Measurements from ENCODE around the gene RPS26.
"Not testable (repeated sequence)": the region's sequence is repeated elsewhere in the genome, so short reads cannot be mapped to it uniquely, and the experiment has no call there.

The RPS26 gene

DNA sequence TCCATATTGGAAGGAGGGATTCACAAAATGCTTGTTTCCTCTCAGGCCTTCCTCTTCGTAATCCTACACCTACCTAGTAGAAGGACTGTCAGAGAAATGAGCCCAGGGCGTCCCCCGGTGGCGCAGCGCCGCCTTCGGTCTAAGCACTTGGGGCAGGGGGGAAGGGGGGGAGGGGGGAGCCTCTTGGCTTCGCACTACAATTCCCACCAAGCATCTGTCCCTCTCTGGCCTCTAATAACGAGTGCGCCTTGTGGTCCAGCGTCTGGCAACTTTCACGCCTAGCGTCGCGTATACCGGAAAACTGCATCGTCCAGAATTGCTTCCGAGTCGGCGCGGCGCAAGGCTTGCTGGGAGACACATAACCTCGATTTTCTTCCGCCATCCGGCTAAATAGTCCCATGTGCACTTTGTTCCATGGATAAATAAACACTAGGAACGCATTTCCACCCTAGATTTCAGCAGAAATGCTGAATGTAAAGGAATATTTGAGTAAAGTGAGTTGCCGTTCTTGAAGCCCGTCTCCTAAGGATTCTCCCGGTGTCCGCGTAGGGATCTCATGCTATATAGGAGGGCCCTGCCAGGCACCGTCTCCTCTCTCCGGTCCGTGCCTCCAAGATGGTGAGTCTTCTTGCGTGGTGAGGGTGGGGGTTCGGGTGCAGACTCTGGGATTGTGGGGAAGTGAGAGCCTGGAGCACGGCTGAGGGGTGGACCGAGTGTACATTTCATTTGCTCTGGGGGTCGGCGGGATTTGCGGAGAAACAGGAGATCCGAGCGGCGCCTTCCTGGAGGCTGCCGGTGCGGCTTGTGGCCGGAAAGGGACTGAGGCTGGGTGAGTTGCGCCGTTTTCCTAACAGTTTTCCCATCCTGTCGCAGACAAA lies at the start of gene RPS26:
TSS of gene RPS26 (plus strand) at position 367 of the 878 bp plus-strand sequence. CDS start at position 616, 249 bp downstream.
- FAIRE-seq, result peak; percentile 84

DNA sequence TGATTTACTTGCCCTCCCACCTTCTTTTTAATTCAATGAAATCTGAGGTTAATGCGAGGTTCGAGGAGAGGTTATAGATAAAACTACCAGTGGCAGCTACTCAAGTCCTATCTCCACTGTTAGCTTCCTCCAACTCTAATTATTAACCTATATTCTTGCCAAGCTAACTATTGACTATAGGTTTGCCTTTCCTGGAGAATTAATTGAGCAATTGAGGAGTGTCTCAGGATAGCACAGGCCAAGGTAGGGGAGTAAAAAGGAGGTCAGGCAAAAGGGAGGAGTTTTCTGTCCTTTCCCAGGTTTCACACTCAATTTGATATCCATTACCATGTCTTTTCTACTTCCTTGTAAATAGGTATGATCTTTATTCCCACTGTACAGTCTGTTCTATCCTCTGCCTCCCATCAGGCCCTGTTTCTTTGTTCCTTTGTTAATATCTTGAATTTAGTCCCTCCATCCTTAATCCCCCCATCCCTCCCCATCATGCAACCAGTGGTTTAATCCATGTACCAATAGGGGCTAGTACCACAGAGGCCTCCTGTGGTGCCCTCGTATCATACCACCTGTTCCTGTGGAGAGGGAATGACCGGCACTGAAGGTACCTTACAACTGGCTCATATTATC lies 48.4 kb upstream of the RPS26 start:
- no peak for FAIRE-seq

DNA sequence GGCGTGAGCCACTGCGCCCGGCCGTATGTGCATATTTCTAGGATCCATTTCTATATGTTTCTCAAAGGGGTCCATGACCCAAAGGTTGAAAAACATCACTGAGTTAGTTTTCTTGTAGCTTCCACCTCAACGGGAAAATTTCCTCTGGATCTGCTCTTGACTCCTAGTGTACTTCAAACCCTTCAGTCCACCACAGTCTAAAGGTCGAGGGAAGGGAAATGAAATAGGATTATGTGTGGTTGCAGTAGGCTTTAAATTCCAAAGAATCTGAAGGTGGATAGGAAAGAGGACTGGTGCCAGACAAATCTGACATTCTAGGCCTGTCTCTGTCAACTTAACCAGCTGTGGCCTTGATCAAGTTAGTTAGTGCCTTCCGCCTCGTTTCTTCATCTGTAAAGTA lies 46.4 kb upstream of the RPS26 start:
- FAIRE-seq, result no peak

DNA sequence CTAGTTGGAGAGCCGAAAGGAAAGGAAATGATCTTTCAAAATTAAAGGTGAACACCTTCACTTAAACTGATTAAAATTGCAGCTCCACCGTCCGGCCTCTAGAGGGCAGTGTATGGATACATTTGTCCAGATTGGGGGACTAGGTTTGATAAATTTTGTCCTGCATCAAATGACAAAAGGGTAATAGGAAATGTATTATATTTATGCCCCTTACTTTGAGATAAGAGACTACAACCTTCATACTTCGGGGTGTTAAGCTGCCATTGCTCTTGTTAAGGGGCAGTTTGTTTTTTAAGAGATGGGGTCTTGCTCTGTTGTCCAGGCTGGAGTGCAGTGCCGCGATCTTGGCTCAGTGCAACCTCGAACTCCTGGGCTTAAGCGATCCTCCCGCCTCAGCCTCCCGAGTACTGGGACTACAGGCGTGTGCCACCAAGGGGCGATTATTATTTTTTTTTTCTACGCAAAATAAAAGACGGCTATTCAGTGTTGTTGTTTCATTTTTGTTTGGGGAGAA lies 45.5 kb upstream of the RPS26 start:
- peak; percentile 92 for FAIRE-seq

DNA sequence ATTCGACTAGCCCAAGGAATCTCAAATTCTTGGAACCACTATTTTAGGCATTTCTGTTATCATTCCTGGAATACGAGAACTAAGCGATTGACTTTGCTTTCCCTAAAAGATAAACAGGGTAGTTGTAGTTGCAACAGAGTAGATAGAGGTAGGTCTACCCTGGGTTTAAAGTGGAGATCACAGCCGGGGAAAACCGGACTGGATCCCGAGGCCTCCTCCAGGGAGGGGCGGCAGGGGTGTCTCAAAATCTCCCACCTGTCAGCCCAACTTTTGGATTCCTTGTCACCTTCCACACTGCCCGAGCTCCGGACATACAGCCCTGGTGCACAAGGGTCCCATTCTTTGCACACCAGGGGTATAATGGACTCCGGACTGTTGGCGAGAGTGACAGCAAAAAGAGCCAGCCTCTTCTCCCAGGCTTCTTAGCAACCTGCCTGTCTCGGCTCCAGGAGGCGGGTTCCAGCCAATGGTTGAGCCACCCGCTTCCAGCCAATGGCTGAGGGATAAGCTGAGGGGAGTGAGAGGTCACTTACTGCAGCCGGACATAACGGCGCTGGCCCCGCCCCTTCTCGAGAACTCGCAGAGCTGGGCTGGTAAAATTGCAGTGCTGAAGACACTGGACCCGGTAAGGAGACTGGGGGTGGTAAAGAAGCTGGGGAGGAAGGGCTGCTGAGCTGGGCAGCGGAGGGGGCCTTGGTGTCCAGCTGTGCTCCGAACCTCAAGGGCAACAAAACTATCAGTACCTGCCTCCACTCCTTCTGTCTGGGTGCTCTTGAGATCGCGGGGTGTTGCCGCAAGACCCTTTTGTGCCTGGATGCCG lies 44.8 kb upstream of the RPS26 start, which contains the start of gene SUOX:
TSS of gene SUOX (plus strand) at position 562 of the 820 bp plus-strand sequence. CDS start 4,946 bp downstream, outside the sequence.
- peak; percentile 61 for FAIRE-seq

DNA sequence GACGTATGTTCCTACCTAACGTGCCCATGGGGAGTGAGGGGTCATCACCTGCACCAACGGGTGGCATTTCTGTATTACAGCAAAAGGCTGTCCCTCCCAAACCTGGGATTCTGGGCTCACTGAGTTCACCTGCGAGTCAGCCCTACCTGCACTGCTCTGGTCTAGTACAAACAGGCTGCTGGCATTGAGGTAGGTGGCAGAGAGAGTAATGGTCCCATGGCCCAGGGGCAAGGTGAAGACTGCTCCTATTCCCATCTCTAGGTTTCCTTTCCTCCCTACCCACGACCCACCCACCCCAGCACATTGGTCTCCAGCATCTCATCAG lies 44.2 kb upstream of the RPS26 start:
- no peak for FAIRE-seq

DNA sequence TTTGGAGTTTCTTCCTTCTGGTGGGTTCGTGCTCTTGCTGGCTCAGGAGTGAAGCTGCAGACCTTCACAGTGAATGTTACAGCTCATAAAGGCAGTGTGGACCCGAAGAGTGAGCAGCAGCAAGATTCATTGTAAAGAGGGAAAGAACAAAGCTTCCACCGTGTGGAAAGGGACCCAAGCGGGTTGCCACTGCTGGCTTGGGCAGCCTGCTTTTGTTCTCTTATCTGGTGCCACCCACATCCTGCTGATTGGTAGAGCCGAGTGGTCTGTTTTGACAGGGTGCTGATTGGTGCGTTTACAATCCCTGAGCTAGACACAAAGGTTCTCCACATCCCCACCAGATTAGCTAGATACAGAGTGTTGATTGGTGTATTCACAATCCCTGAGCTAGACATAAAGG lies 42.2 kb upstream of the RPS26 start:
- not testable (repeated sequence) for FAIRE-seq

DNA sequence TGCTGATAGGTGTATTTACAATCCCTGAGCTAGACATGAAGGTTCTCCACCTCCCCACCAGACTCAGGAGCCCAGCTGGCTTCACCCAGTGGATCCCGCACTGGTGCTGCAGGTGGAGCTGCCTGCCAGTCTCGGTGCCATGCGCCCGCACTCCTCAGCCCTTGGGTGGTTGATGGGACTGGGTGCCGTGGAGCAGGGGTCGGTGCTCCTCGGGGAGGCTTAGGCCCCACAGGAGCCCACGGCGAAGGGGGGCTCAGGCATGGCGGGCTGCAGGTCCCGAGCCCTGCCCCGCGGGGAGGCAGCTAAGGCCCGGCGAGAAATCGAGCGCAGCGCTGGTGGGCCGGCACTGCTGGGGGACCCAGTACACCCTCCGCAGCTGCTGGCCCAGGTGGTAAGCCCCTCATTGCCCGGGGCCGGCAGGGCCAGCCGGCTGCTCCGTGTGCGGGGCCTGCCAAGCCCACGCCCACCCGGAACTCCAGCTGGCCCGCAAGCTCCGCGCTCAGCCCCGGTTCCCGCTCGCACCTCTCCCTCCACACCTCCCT lies 41.6 kb upstream of the RPS26 start:
- FAIRE-seq, result not testable (repeated sequence)

DNA sequence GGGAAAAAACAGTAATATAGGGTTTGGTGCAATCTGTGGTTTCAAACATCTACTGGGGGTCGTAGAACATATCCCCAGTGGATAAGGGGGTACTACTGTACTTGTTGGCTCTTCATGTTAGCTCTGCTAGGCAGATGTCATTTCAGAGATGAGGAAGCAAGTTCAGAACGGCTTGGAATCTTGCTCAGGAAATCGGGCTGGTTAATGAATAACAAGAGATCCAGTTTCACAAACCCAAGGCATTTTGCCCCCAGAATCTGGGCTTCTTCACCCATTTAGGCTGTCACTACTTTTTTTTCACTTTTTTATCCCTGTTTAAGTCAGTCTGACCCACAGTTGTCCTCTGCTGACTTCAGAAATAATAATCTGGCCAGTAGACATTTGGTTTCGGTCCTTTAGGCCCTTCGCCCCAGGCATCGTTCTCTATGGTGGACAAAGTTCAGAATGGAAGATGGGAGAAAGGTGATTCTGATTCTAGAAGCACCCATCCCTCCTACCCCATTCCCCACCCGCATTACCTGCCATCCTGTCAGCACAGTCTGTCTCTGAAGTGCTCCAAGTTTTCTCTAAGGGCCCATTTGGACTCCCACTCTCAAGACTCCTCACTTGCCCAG lies 40.1 kb upstream of the RPS26 start:
- no peak for FAIRE-seq

DNA sequence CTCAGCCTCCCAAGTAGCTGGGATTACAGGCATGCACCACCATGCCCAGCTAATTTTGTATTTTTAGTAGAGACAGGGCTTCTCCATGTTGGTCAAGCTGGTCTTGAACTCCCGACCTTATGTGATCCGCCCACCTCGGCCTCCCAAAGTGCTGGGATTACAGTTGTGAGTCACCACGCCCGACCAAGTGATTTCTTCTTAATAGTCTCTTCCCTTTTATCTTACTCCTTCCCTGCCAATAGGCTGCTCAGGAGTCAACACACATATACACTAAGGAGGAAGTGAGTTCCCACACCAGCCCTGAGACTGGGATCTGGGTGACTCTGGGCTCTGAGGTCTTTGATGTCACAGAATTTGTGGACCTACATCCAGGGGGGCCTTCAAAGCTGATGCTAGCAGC lies 38.3 kb upstream of the RPS26 start:
- not testable (repeated sequence) for FAIRE-seq

DNA sequence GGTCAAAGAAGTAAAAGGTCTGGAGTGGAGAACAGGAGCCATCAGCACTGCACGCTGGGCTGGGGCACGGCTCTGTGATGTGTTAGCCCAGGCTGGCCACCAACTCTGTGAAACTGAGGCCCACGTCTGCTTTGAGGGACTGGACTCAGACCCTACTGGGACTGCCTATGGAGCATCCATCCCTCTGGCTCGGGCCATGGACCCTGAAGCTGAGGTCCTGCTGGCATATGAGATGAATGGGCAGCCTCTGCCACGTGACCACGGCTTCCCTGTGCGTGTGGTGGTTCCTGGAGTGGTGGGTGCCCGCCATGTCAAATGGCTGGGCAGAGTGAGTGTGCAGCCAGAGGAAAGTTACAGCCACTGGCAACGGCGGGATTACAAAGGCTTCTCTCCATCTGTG lies 37.5 kb upstream of the RPS26 start:
- FAIRE-seq, result no peak

DNA sequence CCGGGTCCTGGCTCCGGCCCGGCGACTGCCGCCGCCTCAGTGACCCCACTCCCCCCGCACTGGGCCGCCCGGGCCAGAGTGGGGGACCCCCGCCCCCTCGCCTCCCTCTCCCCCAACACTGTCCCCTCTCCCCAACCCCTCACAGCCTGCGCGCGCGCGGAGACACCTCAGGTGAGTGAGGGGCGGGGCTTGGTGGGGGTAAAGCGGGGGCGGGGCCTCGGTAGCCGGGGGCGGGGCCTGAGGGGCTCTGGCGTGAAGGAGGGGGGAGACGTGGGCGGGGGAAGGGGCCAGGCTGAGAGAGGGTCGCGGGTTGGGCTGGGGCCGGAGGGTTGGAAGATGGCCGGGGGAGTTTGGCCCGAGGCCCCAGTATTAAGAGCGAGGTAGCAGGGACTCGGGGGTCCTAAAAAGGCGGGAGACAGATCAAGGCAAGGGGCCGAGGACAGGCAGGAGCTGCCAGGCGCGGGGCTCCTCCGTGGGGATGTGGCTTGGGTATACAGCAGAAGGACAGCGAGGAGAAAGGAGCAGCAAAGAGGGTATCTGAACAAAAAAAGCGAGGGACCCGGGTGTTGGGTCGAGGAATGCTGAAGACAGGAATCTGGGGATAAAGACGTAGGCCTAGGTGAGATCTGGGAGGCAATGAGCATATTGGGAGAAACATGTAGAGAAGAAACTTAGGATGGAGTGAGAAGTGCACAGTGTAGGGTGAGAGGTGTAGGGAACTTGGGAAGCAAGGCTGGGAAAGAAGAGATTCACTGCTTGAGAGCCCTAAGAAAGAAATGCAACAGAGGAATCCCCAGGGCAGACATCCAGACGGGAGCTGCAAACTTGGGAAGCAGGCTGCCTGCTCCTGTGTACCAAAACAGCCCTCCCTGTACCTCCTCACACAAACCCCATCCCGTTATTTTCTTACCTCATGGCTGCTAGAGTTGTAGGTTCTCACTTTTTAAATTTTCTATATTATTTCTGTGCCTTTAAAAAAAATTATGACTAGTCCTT lies 33.9 kb upstream of the RPS26 start:
- no peak for FAIRE-seq

DNA sequence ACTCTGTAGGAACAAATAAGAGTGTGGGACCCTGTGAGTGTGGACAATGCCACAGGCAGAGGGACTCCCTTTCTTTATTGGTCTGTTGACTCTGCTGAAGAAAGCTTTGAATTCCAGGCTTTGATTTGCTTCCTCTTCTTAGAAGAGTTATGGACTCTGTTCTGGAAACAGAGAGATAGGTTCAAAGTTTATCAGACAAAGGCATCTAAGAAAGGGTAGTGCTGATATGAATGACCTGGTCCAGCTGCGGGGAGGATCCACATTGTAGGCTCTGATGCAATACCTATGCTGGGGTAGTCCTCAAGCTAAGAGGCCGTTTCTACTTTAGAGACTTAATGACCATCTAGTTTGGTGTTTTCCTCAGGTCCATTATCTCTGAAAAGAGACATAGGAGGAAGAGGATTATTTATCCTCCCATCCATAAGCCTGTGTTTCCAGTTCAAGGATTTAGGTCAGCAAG lies 31.6 kb upstream of the RPS26 start:
- no peak for FAIRE-seq

DNA sequence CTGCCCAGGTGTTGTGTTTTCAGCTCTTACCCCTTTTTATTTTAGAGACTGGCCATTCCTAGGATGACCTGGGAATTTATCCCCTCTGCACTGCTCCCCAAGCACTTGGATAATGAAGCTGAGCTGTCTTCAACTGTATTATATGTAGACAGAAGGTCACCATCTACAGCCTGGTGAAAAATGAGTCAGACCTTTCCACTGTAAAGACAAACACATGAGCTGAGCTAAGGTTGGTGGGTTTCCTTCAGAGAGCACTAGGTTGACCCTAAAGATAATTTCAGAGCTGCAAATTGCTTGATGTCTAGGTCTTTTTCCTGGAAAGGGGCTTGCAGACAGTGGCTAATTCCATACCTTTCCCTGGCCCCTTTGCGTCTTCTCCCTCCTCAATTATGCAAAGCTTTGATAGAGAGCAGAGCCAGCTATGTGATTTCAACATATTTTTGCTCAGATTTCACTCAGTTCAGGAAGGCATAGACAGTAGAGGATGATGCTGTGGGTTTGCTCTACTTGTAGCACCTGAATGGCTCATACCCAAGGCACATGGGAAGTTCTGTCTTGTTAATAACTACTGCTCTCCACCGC lies 30.1 kb upstream of the RPS26 start:
- no peak for FAIRE-seq

DNA sequence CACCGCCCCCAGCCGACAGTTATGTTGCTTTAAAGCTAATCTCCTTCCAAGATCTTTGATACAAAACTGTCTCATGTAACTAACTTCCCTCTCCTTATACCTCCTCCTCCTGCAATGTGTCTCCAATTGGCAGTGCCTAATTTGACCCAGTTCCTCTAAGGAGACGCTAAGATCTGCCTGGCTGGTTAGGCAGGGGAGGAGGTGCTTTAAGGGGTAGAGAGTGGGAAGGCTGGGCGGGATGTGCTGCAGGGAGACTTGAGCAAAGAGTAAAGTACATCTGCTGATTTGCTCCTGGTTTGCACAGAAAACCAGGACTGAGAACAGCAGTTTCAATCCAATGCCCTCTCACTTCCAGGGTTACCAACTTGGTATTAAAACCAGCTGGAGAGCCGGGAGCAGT lies 28.2 kb upstream of the RPS26 start:
- no peak for FAIRE-seq

DNA sequence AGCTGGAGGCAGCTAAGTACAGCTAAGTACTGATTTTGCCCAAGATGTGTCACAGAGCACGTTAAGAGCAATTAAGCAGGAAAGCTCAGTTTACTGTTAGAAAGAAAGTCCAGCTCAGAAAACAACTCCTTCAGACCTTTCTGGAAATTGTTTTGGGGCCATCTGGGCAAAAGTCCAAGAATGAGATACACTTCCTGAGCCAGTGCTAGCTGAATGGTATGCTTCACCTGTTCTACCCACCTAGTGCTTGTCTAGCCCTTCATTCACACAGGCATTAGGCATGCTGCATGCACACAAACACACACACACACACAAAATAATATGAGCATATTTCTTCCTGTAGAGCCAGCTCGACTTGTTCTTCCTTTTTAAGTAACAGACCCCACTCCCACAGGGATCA lies 27.5 kb upstream of the RPS26 start:
- no peak for FAIRE-seq

DNA sequence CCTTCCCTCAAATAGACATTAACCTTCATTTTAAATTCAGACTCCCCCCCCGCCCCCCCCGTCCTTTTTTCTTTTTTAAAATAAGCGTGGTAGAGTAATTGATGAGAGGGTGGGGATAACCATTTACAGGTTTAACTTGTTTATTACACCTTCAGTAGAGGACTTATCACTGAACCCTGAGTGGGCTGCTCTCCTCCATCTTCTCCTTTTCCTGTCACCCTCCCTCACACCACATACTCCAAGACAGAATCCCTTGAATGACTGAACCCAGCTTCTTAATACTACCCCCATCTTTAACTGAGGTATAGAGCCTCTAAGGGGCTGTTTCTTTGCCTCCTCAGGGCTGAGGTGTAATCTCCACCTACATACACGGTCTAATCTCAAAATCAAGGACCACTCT lies 24.5 kb upstream of the RPS26 start:
- no peak for FAIRE-seq

DNA sequence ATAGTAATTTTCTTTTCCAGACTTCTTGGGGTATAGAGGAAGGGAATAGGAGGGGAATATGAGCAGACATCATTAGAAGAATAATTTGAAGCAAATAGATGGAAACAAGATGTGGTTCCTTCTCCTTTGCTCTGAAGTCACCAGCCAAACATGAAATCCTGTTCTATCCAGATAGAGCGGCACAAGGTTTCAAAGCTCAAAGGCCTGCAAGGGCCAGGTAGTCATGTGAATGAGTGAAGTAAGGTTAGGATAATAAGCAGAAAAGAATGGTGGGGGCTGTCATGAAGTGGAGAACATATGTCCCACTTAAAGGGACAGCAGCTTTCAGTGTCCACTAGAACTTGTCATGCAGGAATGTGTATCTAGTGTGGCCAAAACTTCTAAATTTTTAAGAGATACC lies 23.4 kb upstream of the RPS26 start:
- FAIRE-seq, result no peak

DNA sequence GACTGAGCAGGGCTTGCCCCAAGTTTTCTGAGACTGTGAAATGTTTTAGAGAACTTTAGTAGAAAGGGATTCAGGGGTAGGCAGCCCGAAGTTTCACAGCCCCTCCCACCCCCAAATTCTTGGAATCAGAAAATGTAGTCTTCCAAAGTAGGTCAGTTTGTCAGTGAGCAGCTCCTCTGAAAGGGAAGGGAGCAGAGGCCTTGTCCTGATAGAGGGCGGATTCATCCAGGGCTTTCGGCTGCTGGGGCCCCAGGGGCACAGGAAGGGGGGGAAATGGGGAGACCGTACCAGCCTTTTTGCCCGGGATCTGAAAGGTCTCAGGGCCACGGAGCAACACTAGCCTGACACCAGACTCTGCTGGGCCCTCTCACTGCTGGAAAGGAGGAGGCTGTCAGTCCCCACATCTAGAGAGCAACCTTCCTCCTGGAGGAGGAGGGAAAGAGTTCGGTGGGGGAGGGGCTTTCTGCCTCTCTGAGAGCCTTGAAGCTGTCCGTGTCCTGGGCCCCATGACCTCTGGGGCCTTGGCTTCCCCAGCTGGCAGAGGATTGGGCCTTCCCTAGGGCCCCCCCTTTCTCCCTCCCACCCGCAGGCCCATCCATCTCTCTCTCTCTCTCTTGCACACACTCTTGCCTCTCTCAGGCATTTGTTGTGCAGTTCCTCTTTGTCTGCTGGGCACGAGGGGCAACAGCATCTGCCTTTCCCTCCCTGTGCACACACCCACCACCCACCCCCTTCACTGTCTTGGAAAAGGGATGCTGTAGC lies 21.1 kb upstream of the RPS26 start, which contains the start of gene IKZF4:
TSS of gene IKZF4 (plus strand) at position 621 of the 762 bp plus-strand sequence. CDS start 451 bp downstream, outside the sequence.
- no peak for FAIRE-seq

Measured in islet of Langerhans (tissue), 1 donor.